ENCODE measurements around the gene CHST8.

- TF ChIP-seq CTCF (IDR thresholded peaks at IDR 0.05) (no peak), POLR2AphosphoS5 (IDR thresholded peaks at IDR 0.05; ENCODE audit: insufficient read depth in 1 of 2, low read depth in 1 of 2) (no peak), POLR2A (IDR thresholded peaks at IDR 0.05) (no peak)
These were observed 81.6 kb downstream of the CHST8 start for GRCh38 chr19:33703438-33703750.
